T-cell (primary cell): ENCODE results near the gene EPHA6. TPM values are rescaled to one million over a fixed set of nuclear protein-coding genes. Genes with fewer than 3 reads are reported as not detected.

Experiments
- ATAC-seq, 4 experiments: fragments of 200-7000 bp in 3 of 4; fragments of 150-1000 bp in 1 of 4; cut with Tn5 transposase; replicated peaks in 1 of 4; 1 replicate in 3 of 4; 2 replicates in 1 of 4; pipeline ENCODE4 v1.10.0; 2021; ENCODE audit warnings: moderate library complexity in 3 of 4, mild to moderate bottlenecking in 2 of 4, moderate number of reproducible peaks in 1 of 4
- CTCF ChIA-PET, 2 donors: fragments of 300-600 bp; sonication (Branson Sonifier 250); formaldehyde crosslinking; loops; one replicate each; lab custom pipeline; 2022; ENCODE audit warnings: antibody characterized with exemption in 2 of 2; lab: Charles Lee
- POLR2A ChIA-PET, 2 donors: fragments of 300-600 bp; sonication (Branson Sonifier 250); formaldehyde crosslinking; loops; one replicate each; lab custom pipeline; 2022; ENCODE audit warnings: antibody characterized with exemption in 2 of 2; lab: Charles Lee
- DNase-seq, 35 experiments: peaks; one replicate each; pipeline versions ENCODE4 v3.0.0 to v3.0.0-alpha.2; 2013 to 2023
- H3K27ac ChIP-seq: one replicate; pipeline ENCODE4 v1.5.1; 2013; ENCODE audit warnings: low read length
- H3K27me3 ChIP-seq, 2 experiments: replicated peaks in 1 of 2; 1 replicate in 1 of 2; 2 replicates in 1 of 2; pipeline versions ENCODE4 v1.6.1 to v1.7.0; 2013; ENCODE audit warnings: low read length in 1 of 2, mixed read lengths in 1 of 2; ENCODE audit not compliant: control insufficient read depth in 2 of 2, insufficient read depth in 2 of 2; ENCODE audit errors: extremely low read depth in 1 of 2
- H3K36me3 ChIP-seq, 2 donors: 1 replicate in 1 of 2; 2 replicates in 1 of 2; pipeline versions ENCODE4 v1.6.1 to v1.7.0; 2013; ENCODE audit warnings: low read length in 1 of 2; ENCODE audit not compliant: control insufficient read depth in 2 of 2, insufficient read depth in 1 of 2; ENCODE audit errors: extremely low read depth in 1 of 2
- H3K4me1 ChIP-seq, 2 experiments: 1 replicate in 1 of 2; 2 replicates in 1 of 2; pipeline versions ENCODE4 v1.6.1 to v1.7.0; 2013; ENCODE audit warnings: low read length in 2 of 2, mixed read lengths in 1 of 2; ENCODE audit not compliant: insufficient read depth in 2 of 2, control insufficient read depth in 1 of 2; ENCODE audit errors: extremely low read depth in 1 of 2
- H3K4me3 ChIP-seq, 2 donors: 1 replicate in 1 of 2; 2 replicates in 1 of 2; pipeline versions ENCODE4 v1.5.1 to v1.7.0; 2013; ENCODE audit warnings: mild to moderate bottlenecking in 2 of 2, low read length in 1 of 2, moderate library complexity in 1 of 2; ENCODE audit not compliant: control insufficient read depth in 1 of 2; ENCODE audit errors: extremely low read depth in 1 of 2
- H3K9me3 ChIP-seq: 2 replicates; pipeline ENCODE4 v1.7.0; 2013
- H3K27ac Mint-ChIP-seq, 2 donors: one replicate each; pipeline ENCODE4 v1.8.0; 2020 to 2021; ENCODE audit warnings: mild to moderate bottlenecking in 2 of 2, mixed read lengths in 2 of 2
- H3K27me3 Mint-ChIP-seq, 2 donors: one replicate each; pipeline ENCODE4 v1.8.0; 2021 to 2022; ENCODE audit warnings: mixed read lengths in 2 of 2
- H3K36me3 Mint-ChIP-seq: one replicate; pipeline ENCODE4 v1.8.0; 2021; ENCODE audit warnings: mixed read lengths
- H3K4me1 Mint-ChIP-seq, 3 donors: one replicate each; pipeline ENCODE4 v1.8.0; 2020 to 2022; ENCODE audit warnings: mixed read lengths in 3 of 3, mild to moderate bottlenecking in 1 of 3
- H3K4me3 Mint-ChIP-seq, 3 donors: one replicate each; pipeline ENCODE4 v1.8.0; 2020 to 2022; ENCODE audit warnings: mild to moderate bottlenecking in 3 of 3, mixed read lengths in 3 of 3, moderate library complexity in 3 of 3
- H3K9me3 Mint-ChIP-seq, 3 donors: one replicate each; pipeline ENCODE4 v1.8.0; 2020 to 2022; ENCODE audit warnings: mixed read lengths in 3 of 3
- WGBS: methylation state at CpG from one replicate; pipeline ENCODE4 v1.1.5; 2013; ENCODE audit warnings: missing lambda C conversion rate; ENCODE audit not compliant: insufficient coverage; 5-methylcytosine and 5-hydroxymethylcytosine counted together
- total RNA-seq, 35 experiments: library from RNA in 6 of 35; stranded (reverse) in 6 of 35; fragments of 120-200 nt in 1 of 35; gene quantifications; one replicate each; pipeline versions ENCODE4 v1.2.1 to v1.2.4 and lab custom pipeline; 2013 to 2026

Gene EPHA6
- total RNA-seq, 5 donors from 2014 or later (not counting 1 experiment from before 2014, with no cell fraction given) = not detected

DNA sequence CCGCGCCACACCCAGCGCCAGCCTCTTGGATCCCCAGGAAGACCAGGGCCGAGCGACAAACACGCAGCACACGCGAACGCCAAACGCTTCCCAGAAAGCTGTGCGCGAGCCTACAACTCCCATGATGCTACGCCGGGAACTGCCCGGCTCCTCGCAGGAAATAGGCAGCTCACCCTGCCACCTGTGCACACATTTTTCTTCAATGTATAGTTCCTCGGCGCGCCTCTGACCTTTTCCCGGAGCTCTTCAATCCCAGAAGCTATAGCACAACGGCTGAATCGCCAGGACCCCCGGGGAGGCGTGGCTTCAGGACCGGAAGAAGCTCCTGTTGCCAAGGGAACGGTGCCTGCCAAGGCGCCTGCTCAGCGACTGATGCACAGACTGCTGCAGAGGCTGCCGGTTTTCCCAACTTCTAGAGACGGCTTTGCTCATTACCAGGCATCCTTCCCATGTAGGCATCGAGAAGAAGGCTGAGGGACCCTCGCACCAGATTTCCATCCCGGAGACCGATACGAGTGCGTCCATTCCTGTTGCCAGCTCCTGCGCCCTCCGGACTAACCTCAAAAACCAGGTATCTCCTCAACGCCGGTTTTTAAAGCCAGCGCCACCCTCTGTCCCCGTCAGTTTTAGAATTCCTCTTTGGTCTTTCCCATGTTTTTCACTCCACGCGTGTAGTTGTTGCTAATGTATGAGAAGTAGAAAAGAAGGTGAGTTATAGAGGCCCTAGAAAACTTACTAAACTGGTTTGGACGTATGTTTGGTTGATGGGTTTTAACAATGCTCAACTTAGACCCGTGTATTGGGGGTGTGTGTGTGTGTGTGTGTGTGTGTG is 950.2 kb downstream of the EPHA6 start, which contains the start of gene ARL6:
Gene ARL6, plus strand, starts transcription at position 352 of the 832 bp plus-strand sequence. CDS start 3,350 bp downstream, outside the sequence.
- WGBS = under 1% methylated on average over 39 of the region's 46 CpGs

DNA sequence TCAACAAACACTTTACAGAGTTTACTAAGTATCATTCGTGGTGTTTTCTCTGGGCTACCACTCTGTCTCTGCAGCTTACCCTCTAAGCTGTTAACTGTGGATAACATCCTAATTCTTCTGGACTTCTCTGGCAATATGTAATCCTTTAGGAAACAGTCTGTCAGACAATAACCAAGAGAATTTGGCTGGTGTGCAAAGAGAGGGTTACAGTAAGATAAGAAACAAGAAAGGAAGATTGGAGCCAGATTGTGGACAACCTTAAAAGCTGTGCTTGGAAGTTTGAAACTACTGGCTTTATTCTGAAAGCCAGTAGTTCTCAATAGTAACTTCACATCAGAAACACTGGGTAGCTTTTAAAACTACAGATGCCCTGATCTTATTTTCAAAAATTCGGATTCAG is 950.9 kb downstream of the EPHA6 start:
- H3K9me3 ChIP-seq = no peaks in the 10 kb centered on the region
- Mint-ChIP-seq H3K27ac (no peak overlapping the region), H3K27me3 (no peaks in the 10 kb centered on the region), H3K4me1 (peaks cover 22 to 36% (median 35%) of the 10 kb centered on the region in 3 donors), H3K4me3 (peak overlapping the region; percentile 98 to 99 (median 99)), H3K9me3 (no peaks in the 10 kb centered on the region), H3K36me3 (peaks cover 17% of the 10 kb centered on the region)
- DNase-seq (peak in 1 of 35 experiments; percentile 2), ATAC-seq (no peak)
- no peak overlapping the region for H3K4me3 ChIP-seq
- CTCF ChIA-PET = interaction anchor here in 1 of 2 donors (0.7 to 1.2 kb wide), 2 partner anchors 10 to 831 kb away, joined by 3 read pairs; no protein-coding TSS in a partner anchor
- H3K27ac ChIP-seq = no peak overlapping the region
- H3K27me3 ChIP-seq = no peaks in the 10 kb centered on the region
- peaks cover 6 to 7% of the 10 kb centered on the region in 2 experiments for H3K4me1 ChIP-seq
- POLR2A ChIA-PET = no interaction called here
- no peaks in the 10 kb centered on the region for H3K36me3 ChIP-seq
- WGBS = 80% methylated on average over 1 of the region's 2 CpGs

More for the DNA sequence above, 950.2 kb downstream of the EPHA6 start, which contains the start of gene ARL6:
- ATAC-seq (peak; percentile 92 to 93 (median 92)), DNase-seq (peak; percentile 21 to 78 (median 58))
- no peaks in the 10 kb centered on the region for H3K36me3 ChIP-seq
- Mint-ChIP-seq H3K4me3 (peak within 1 kb of the TSS; percentile 98 to 99 (median 99)), H3K27me3 (no peaks in the 10 kb centered on the region), H3K9me3 (no peaks in the 10 kb centered on the region), H3K36me3 (peaks cover 9% of the 10 kb centered on the region), H3K27ac (peak within 1 kb of the TSS; percentile 93 to 98), H3K4me1 (peaks cover 20 to 36% (median 35%) of the 10 kb centered on the region in 3 donors)
- H3K27ac ChIP-seq = peak within 1 kb of the TSS; percentile 48
- ChIA-PET CTCF (interaction anchor here (0.7 to 1.2 kb wide), 9 partner anchors 11 to 832 kb away, joined by 3 to 6 read pairs (median 3); partner anchors contain the start of genes CPOX (in 1 of the 2) and CRYBG3 (in 1 of the 2)), POLR2A (no interaction called here)
- peak within 1 kb of the TSS; percentile 70 to 98 for H3K4me3 ChIP-seq
- H3K9me3 ChIP-seq = no peaks in the 10 kb centered on the region
- peaks cover 6 to 7% of the 10 kb centered on the region in 2 experiments for H3K4me1 ChIP-seq
- H3K27me3 ChIP-seq = no peaks in the 10 kb centered on the region

DNA sequence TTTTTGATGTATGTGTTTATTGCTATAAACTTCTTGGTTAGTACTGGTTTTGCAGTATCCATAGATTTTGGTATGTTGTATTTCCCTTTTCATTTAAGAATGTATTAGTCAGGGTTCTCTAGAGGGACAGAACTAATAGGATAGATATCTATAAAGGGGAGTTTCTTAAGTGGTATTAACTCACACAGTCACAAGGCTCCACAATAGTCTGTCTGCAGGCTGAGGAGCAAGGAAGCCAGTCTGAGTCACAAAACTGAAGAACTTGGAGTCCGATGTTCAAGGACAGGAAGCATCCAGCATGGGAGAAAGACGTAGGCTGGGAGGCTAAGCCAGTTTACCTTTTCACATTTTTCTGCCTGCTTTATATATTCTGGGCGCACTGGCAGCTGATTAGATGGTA is 958.5 kb downstream of the EPHA6 start:
- no peaks in the 10 kb centered on the region for H3K9me3 Mint-ChIP-seq
- POLR2A ChIA-PET = no interaction called here
- 91% methylated on average over 3 of the region's 3 CpGs for WGBS
- Histone ChIP-seq H3K27me3 (no peaks in the 10 kb centered on the region), H3K4me3 (no peak overlapping the region), H3K4me1 (no peaks in the 10 kb centered on the region), H3K27ac (no peak overlapping the region), H3K9me3 (no peaks in the 10 kb centered on the region), H3K36me3 (no peaks in the 10 kb centered on the region)
- no peaks in the 10 kb centered on the region for H3K27me3 Mint-ChIP-seq
- H3K27ac Mint-ChIP-seq = no peak overlapping the region
- DNase-seq = no peak
- peaks cover 64% of the 10 kb centered on the region for H3K36me3 Mint-ChIP-seq
- H3K4me1 Mint-ChIP-seq = peaks cover 0 to 6% (median 3%) of the 10 kb centered on the region in 3 donors
- H3K4me3 Mint-ChIP-seq = no peak overlapping the region
- no peak for ATAC-seq
- CTCF ChIA-PET = no interaction called here

DNA sequence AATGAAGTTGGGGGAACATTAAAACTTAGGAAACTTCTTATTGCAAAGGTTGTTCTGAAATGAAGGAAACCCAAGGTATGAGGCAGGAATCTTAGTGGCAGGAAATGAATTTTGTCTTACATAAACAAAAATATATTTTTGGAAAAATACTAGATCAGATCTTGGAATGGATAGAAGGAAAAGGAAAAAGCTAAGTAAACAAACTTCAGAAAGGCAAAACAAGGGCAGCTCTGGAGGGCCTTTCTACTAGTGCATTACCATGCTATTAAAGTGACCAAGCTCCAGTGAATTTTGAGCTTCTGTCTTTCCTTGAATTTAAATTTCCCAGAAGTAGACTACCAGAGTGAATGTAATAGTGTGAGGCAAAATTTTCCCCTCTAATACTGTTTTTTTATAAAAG is 963.8 kb downstream of the EPHA6 start:
- ChIA-PET POLR2A (interaction anchor here in 1 of 2 donors (0.5 kb wide), 1 partner anchor 242 kb away, joined by 3 read pairs; no protein-coding TSS in a partner anchor), CTCF (interaction anchor here in 1 of 2 donors (0.8 kb wide), 1 partner anchor 244 kb away, joined by 3 read pairs; no protein-coding TSS in a partner anchor)
- Histone ChIP-seq H3K4me1 (no peaks in the 10 kb centered on the region), H3K4me3 (no peak overlapping the region), H3K36me3 (no peaks in the 10 kb centered on the region), H3K27ac (no peak overlapping the region), H3K9me3 (no peaks in the 10 kb centered on the region), H3K27me3 (no peaks in the 10 kb centered on the region)
- Mint-ChIP-seq H3K27ac (no peak overlapping the region), H3K4me1 (no peaks in the 10 kb centered on the region), H3K4me3 (no peak overlapping the region), H3K27me3 (no peaks in the 10 kb centered on the region), H3K36me3 (peaks cover 35% of the 10 kb centered on the region), H3K9me3 (no peaks in the 10 kb centered on the region)
- DNase-seq (no peak), ATAC-seq (no peak)

DNA sequence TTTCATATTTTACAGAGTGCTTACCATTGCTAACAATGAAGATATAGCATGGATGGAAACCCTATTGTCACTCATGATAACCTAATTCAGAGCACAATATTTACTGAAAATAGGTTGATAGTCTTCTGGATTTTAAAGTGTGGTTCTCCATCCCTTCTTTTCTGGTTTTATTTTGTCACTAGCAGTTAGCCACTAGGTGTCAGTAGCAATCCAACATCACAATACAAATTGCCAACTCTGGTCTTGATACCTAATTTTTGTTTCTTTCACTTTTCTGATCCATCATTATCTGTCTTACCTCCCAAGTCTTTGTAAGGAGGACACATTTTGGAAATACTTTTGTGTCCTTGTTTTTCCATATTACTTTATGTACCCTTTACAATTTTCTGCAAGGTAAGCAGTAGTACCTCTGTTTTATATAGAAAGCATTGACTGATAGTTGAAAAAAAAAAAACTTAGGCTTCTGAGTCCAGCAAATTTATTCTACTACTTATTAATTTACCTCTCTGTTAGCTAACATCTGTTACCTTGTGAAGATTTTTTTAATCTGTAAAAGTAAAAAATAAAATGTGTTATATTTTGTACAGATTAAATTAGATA is 979.1 kb downstream of the EPHA6 start:
- H3K27me3 Mint-ChIP-seq = no peaks in the 10 kb centered on the region
- POLR2A ChIA-PET = no interaction called here
- DNase-seq = peak in 9 of 35 experiments; percentile 4 to 81 (median 11)

DNA sequence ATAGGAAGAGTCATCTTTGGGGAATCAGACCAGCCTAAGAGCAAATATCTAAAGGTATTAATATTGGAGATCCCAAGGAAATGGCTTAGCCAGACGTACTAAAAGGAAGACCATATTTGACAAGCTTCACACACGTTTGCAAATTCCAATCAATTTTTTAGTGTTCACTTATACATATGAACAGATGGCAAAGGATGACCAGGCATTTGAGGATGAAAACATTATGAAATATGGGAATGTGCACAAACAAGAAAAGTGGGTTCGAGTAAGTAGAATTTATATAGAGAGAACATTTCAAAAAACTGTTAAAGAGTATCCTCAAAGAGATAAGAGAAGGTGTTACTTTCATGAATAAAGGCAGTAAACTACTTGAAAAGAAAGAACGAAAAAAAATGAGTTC is 981.6 kb downstream of the EPHA6 start:
- no peaks in the 10 kb centered on the region for H3K4me1 ChIP-seq
- DNase-seq (no peak), ATAC-seq (no peak)
- Mint-ChIP-seq H3K36me3 (peaks cover under 1% of the 10 kb centered on the region), H3K4me1 (no peaks in the 10 kb centered on the region), H3K4me3 (no peak overlapping the region), H3K27me3 (no peaks in the 10 kb centered on the region), H3K9me3 (no peaks in the 10 kb centered on the region), H3K27ac (no peak overlapping the region)
- H3K4me3 ChIP-seq = no peak overlapping the region
- no peak overlapping the region for H3K27ac ChIP-seq
- no peaks in the 10 kb centered on the region for H3K36me3 ChIP-seq
- ChIA-PET POLR2A (interaction anchor here in 1 of 2 donors (0.6 kb wide), 1 partner anchor 219 kb away, joined by 5 read pairs; no protein-coding TSS in a partner anchor), CTCF (interaction anchor here (0.7 to 4.5 kb wide), 4 partner anchors 44 to 226 kb away, joined by 3 to 48 read pairs (median 23); no protein-coding TSS in a partner anchor)
- H3K27me3 ChIP-seq = no peaks in the 10 kb centered on the region
- 83% methylated on average over 1 of the region's 4 CpGs for WGBS
- no peaks in the 10 kb centered on the region for H3K9me3 ChIP-seq

More for the DNA sequence above, 979.1 kb downstream of the EPHA6 start:
- Mint-ChIP-seq H3K4me3 (no peak overlapping the region), H3K9me3 (no peaks in the 10 kb centered on the region), H3K36me3 (no peaks in the 10 kb centered on the region), H3K4me1 (no peaks in the 10 kb centered on the region), H3K27ac (no peak overlapping the region)
- no peaks in the 10 kb centered on the region for H3K4me1 ChIP-seq
- CTCF ChIA-PET = interaction anchor here (0.7 to 4.5 kb wide), 7 partner anchors 15 to 233 kb away, joined by 3 to 48 read pairs (median 4); no protein-coding TSS in a partner anchor
- no peaks in the 10 kb centered on the region for H3K36me3 ChIP-seq
- no peak overlapping the region for H3K27ac ChIP-seq
- H3K9me3 ChIP-seq = no peaks in the 10 kb centered on the region
- H3K4me3 ChIP-seq = no peak overlapping the region
- peak; percentile 53 to 57 (median 56) for ATAC-seq
- H3K27me3 ChIP-seq = no peaks in the 10 kb centered on the region
